ENCODE data around the gene ZNF654. TPM values are rescaled to one million over a fixed set of nuclear protein-coding genes. Genes with fewer than 3 reads are reported as not detected.
"Not testable (repeated sequence)": the region's sequence is repeated elsewhere in the genome, so short reads cannot be mapped to it uniquely, and the experiment has no call there.

ZNF654 gene
- 2.3 TPM for total RNA-seq

DNA sequence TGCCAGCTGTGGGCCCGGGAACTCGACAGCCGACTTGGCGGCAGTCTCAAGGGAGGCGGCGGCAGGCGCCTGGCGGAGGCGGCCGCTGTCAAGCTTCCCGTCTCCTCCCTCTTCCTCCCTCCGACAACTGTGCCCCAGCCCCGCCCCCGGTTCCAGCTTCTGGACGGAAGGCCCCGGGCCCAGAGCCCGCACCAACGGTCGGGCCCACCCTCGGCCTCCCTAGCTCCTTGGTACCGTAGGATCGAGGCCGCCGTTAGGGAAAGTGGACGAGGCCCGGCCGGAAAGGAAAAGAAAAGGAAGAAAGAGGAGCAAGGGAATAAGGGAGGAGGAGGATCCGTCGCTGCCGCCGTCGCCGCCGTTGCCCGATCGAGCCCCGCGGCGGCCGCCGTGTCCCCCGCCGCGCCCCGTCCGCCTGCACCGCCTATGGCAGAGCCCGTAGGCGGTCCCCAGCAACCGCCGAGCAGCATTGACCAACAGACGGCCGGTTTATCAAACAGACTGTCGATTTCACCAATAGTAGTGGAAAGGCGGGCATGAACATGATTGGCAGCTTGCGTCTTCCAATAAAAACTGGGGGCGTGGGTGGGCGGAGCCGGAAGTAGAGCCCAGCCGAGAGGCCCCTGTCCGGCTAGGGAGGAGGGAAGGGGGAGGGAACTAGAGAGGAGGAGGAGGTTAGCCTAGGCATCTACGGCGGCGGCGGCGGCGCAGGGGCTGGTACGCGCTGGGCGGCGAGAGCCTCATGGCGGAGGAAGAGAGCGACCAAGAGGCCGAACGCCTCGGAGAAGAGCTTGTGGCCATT, at the start of gene ZNF654, which contains the start of gene CGGBP1:
Gene ZNF654, plus strand, starts transcription at position 675 of the 799 bp plus-strand sequence. Its CDS starts 65 bp downstream, at position 740.
Gene CGGBP1, minus strand, starts transcription at position 425 of the 799 bp plus-strand sequence. CDS start 3,029 bp downstream, outside the sequence.
- Histone ChIP-seq H3K4me1 (peaks cover 0 to 20% of the 10 kb centered on the region in 2 donors), H3K27ac (peak within 1 kb of the TSS; percentile 94 to 96), H3K4me3 (peak within 1 kb of the TSS; percentile 81 to 94), H3K9me3 (no peaks in the 10 kb centered on the region), H3K36me3 (peaks cover 13 to 21% of the 10 kb centered on the region in 2 donors), H3K27me3 (no peaks in the 10 kb centered on the region)
- intact Hi-C loops (cut with DNase I) = loop anchor here (1.0 to 10.0 kb wide), 5 partner anchors 26 to 1074 kb away; partner anchors contain the start of genes C3orf38 and CHMP2B
- DNase-seq (ENCODE audit: low spot score in 2 of 2) = peak; percentile 97 to 100
- TF ChIP-seq, protein P1, sequence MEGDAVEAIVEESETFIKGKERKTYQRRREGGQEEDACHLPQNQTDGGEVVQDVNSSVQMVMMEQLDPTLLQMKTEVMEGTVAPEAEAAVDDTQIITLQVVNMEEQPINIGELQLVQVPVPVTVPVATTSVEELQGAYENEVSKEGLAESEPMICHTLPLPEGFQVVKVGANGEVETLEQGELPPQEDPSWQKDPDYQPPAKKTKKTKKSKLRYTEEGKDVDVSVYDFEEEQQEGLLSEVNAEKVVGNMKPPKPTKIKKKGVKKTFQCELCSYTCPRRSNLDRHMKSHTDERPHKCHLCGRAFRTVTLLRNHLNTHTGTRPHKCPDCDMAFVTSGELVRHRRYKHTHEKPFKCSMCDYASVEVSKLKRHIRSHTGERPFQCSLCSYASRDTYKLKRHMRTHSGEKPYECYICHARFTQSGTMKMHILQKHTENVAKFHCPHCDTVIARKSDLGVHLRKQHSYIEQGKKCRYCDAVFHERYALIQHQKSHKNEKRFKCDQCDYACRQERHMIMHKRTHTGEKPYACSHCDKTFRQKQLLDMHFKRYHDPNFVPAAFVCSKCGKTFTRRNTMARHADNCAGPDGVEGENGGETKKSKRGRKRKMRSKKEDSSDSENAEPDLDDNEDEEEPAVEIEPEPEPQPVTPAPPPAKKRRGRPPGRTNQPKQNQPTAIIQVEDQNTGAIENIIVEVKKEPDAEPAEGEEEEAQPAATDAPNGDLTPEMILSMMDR (IDR thresholded peaks at IDR 0.05) = no peak

DNA sequence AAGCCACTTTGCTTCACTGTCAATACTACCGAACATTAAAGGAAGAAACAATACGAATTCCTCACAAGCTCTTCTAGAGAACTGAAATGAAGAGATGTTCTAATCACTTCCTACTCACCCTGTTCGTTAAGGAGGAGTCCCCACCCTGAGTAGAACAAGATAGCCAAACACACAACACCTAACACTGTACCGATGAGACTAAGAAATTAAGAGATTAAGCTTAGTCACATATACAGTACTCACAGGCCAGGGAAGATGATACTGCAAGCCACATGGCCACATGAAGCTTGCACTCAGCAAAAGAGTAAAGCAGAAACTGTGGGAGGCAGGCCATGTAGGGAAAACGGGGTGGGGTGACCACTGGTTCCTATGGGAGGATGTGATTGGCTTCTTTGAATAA, 48.2 kb upstream of the ZNF654 start:
- no peak overlapping the region for H3K27ac ChIP-seq
- DNase-seq (ENCODE audit: low spot score in 2 of 2) = no peak
- no peak overlapping the region for H3K4me3 ChIP-seq
- intact Hi-C loops (cut with DNase I) = no loop called here
- H3K27me3 ChIP-seq = no peaks in the 10 kb centered on the region
- TF ChIP-seq, protein P1 (IDR thresholded peaks at IDR 0.05) = no peak
- H3K36me3 ChIP-seq = no peaks in the 10 kb centered on the region
- no peaks in the 10 kb centered on the region for H3K4me1 ChIP-seq
- H3K9me3 ChIP-seq = no peaks in the 10 kb centered on the region

DNA sequence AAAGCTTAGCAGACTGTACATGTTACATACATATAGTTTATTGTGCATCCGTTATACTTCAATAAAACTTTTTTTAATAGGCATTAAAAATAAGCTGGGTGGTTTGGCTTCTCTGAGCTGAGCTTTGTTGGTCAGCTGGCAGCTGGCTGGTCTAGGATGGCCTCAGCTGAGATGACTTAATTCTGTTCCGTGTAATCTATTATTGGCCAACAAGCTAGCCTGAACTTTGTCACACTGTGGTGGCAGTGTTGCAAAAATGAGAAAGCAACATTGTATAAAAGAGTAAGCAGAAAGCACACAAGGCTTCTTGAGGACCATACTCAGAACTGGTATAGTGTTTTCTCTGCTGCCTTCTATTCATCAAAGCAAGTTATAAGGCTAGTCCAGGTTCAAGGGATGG, 45.5 kb upstream of the ZNF654 start:
- Histone ChIP-seq H3K36me3 (no peaks in the 10 kb centered on the region), H3K4me3 (no peak overlapping the region), H3K27ac (no peak overlapping the region), H3K9me3 (no peaks in the 10 kb centered on the region), H3K27me3 (no peaks in the 10 kb centered on the region), H3K4me1 (no peaks in the 10 kb centered on the region)
- TF ChIP-seq, protein P1 (IDR thresholded peaks at IDR 0.05) = no peak
- DNase-seq (ENCODE audit: low spot score in 2 of 2) = no peak
- intact Hi-C loops (cut with DNase I) = no loop called here

DNA sequence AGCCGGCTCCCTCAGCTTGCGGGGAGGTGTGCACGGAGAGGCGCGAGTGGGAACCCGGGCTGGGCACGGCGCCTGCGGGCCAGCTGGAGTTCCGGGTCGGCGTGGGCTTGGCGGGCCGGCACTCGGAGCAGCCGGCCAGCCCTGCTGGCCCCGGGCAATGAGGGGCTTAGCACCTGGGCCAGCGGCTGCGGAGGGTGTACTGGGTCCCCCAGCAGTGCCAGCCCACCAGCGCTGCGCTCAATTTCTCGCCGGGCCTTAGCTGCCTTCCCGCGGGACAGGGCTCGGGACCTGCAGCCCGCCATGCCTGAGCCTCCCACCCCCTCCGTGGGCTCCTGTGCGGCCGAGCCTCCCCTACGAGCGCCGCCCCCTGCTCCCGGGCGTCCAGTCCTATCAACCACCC, 43.4 kb upstream of the ZNF654 start:
- not testable (repeated sequence) for H3K27ac ChIP-seq

DNA sequence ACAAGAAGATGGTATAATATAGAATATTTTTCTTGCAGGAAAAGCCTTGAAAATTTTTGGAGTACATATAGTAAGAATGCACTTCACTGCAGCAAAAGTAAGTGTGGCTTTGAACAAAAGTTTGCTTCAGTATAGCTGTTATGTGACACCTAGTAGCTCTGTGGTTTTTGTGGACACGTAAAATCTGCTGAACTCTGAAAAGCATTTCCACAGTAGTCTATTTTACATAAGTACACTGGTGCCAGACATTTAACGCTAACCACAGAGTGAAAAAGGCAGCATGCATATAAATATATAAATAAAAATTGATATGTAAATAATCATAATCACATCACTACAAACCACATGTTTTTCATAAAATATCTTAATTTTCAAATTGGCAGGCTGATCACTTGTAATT, 40.0 kb upstream of the ZNF654 start:
- TF ChIP-seq, protein P1 (IDR thresholded peaks at IDR 0.05) = no peak
- intact Hi-C loops (cut with DNase I) = no loop called here
- Histone ChIP-seq H3K36me3 (no peaks in the 10 kb centered on the region), H3K27ac (no peak overlapping the region), H3K9me3 (no peaks in the 10 kb centered on the region), H3K4me1 (no peaks in the 10 kb centered on the region), H3K4me3 (no peak overlapping the region), H3K27me3 (no peaks in the 10 kb centered on the region)
- no peak for DNase-seq (ENCODE audit: low spot score in 2 of 2)

More for the DNA sequence above, 43.4 kb upstream of the ZNF654 start:
- H3K27me3 ChIP-seq; H3K36me3 ChIP-seq; H3K4me1 ChIP-seq; H3K4me3 ChIP-seq; H3K9me3 ChIP-seq; intact Hi-C loops (cut with DNase I); DNase-seq (ENCODE audit: low spot score in 2 of 2): not testable (repeated sequence)

DNA sequence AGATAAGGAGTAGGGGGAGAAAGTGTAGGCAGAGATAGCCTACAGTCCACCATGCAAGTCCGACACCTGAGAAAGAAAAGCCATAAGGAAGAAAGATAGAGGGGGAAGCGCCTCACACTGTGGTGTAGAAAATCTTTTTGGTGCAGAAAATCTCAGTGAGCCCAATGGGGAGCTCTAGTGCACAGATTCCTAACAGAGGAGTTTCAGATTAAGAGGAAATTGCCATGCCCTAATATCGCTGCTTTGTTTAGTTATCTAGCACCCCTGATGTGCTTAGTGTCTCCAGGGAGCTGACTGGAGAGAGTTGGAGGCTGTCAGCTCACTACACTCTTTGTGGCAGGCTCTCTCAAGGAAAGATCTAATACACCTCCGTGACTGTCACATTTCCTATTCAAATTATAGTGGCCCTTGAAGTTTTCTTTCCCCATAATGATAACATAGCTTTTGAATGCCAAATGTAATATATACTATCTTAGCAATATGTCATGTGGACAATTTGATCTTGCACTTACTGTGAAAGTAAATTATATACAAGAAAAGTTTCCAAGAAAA, 34.0 kb upstream of the ZNF654 start:
- Histone ChIP-seq H3K27me3 (no peaks in the 10 kb centered on the region), H3K4me1 (no peaks in the 10 kb centered on the region), H3K36me3 (no peaks in the 10 kb centered on the region), H3K4me3 (no peak overlapping the region), H3K9me3 (no peaks in the 10 kb centered on the region), H3K27ac (no peak overlapping the region)
- intact Hi-C loops (cut with DNase I) = no loop called here
- DNase-seq (ENCODE audit: low spot score in 2 of 2) = no peak
- TF ChIP-seq, protein P1 (IDR thresholded peaks at IDR 0.05) = no peak
